ENCODE results near the gene GARS1.

DNA sequence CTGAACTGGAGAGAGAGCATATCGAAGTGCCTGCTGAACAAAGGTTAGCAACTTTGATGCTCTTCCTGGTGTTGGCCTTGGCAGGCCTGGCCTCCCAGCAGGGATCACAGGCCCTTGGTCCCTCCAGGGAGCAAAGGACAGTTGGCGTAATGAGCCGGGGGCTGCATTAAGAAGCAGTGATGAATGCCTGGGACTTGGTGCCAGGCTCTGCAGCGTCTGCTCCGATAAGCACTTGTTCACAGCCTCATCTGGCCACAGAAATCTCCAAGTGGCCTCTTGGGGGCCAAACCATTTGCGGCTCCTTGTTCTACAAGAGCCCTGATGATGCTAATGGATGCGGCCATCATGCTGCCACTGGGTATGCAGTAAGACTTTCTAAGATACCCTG is 55.7 kb downstream of the GARS1 start:
- TF ChIP-seq EZH2 (IDR thresholded peaks at IDR 0.05; ENCODE audit: insufficient read depth, poor library complexity, severe bottlenecking) (no peak), EZH2phosphoT487 (IDR thresholded peaks at IDR 0.05; ENCODE audit: insufficient read depth, low read depth) (no peak)
